H1 (cell line): ENCODE results near the gene MYOM1.

Experiments
- CHD1 ChIP-seq: IDR thresholded peaks from 2 replicates; pipeline ENCODE4 v1.6.1; 2012; ENCODE audit warnings: low read depth, low read length, improper control_type of control experiment
- CREB1 ChIP-seq: IDR thresholded peaks from 2 replicates; pipeline ENCODE4 v1.6.1; 2012; ENCODE audit warnings: inconsistent platforms
- CTCF ChIP-seq, 3 experiments: IDR thresholded peaks; 1 replicate in 2 of 3; 2 replicates in 1 of 3; pipeline versions ENCODE4 v1.5.1 to v1.6.1; 2011; ENCODE audit warnings: low read length in 3 of 3, mild to moderate bottlenecking in 3 of 3, inconsistent platforms in 2 of 3, low read depth in 1 of 3, moderate library complexity in 1 of 3; ENCODE audit not compliant: insufficient read depth in 1 of 3; ENCODE audit errors: control extremely low read depth in 1 of 3
- EGR1 ChIP-seq: IDR thresholded peaks from 2 replicates; pipeline ENCODE4 v1.6.1; 2011; ENCODE audit warnings: low read depth, low read length, borderline replicate concordance
- MAX ChIP-seq: IDR thresholded peaks from 2 replicates; pipeline ENCODE4 v1.6.1; 2012; ENCODE audit warnings: inconsistent platforms

GRCh38 chr18:3256693-3257626 is 37.2 kb upstream of the MYOM1 start:
- TF ChIP-seq CTCF (IDR thresholded peaks at IDR 0.05; ENCODE audit: control extremely low read depth in 1 of 3, insufficient read depth in 1 of 3, low read depth in 1 of 3, low read length in 3 of 3) (no peak), EGR1 (no peak), MAX (no peak), CREB1 (no peak), CHD1 (no peak)
